Left lung (tissue), 10 donors: Measurements from ENCODE around the gene GNL2. TPM values are rescaled to one million over a fixed set of nuclear protein-coding genes. Genes with fewer than 3 reads are reported as not detected.
"Not testable (repeated sequence)": the region's sequence is repeated elsewhere in the genome, so short reads cannot be mapped to it uniquely, and the experiment has no call there.

Source experiments
- ATAC-seq: fragments of 200-7000 bp; cut with Tn5 transposase; one replicate; pipeline ENCODE4 v1.9.1; 2020; ENCODE audit warnings: moderate library complexity
- DNase-seq, 4 donors: peaks; one replicate each; pipeline ENCODE4 v3.0.0-alpha.2; 2013 to 2020
- H3K27ac ChIP-seq, 2 donors: fragments of 200-600 bp; sonication (generic) in 1 of 2; one replicate each; pipeline versions ENCODE4 v1.5.0 to v1.8.0; 2020 to 2021
- H3K27me3 ChIP-seq, 2 donors: fragments of 200-600 bp; sonication (generic) in 1 of 2; one replicate each; pipeline versions ENCODE4 v1.5.0 to v1.8.0; 2020 to 2021
- H3K36me3 ChIP-seq, 2 donors: fragments of 200-600 bp; sonication (generic) in 1 of 2; one replicate each; pipeline versions ENCODE4 v1.5.0 to v1.8.0; 2020 to 2021
- H3K4me1 ChIP-seq, 2 donors: fragments of 200-600 bp; one replicate each; pipeline ENCODE4 v1.8.0; 2021
- H3K4me3 ChIP-seq, 2 donors: fragments of 200-600 bp; sonication (generic) in 1 of 2; one replicate each; pipeline versions ENCODE4 v1.5.0 to v1.8.0; 2020 to 2021; ENCODE audit warnings: mild to moderate bottlenecking in 1 of 2
- H3K9me3 ChIP-seq, 2 donors: fragments of 200-600 bp; sonication (generic) in 1 of 2; one replicate each; pipeline versions ENCODE4 v1.5.0 to v1.8.0; 2020 to 2021
- intact Hi-C, 2 donors: fragments of 100-400 bp; cut with DNase I; formaldehyde crosslinking; loops; one replicate each; pipeline versions ENCODE4 v1.11.2 to v1.14.2; 2022
- polyA plus RNA-seq, 6 donors: library from polyadenylated mRNA; unstranded; fragments of 120-200 nt; gene quantifications; one replicate each; pipeline ENCODE4 v1.2.1, GENCODE V29; 2013; ENCODE audit not compliant: insufficient read length in 6 of 6
- total RNA-seq, 2 donors: library from RNA; stranded (reverse); fragmentation: NEBNext Ultra II Directional; extraction: Animal tissue kit (Norgen Biotek cat#: 25700); gene quantifications; one replicate each; pipeline ENCODE4 v1.2.1, GENCODE V29; 2021
- TF ChIP-seq, protein P1 (sequence below), 2 donors: fragments of 200-600 bp; sonication (generic) in 1 of 2; IDR thresholded peaks; one replicate each; pipeline versions ENCODE4 v1.5.0 to v1.8.0; 2021; ENCODE audit warnings: antibody characterized with exemption in 2 of 2
- donor health status: DM: no; HTN: yes; CAD: no.
- donor health status: DM: no; HTN: no; CAD: no.

Gene GNL2
- total and polyA plus RNA-seq, 8 donors: 32.2 to 70.8 (median 62.3) TPM

GRCh38 chr1:37593726-37594125, 2.0 kb downstream of the GNL2 start:
- H3K36me3 ChIP-seq: peaks cover 0 to 45% of the 10 kb centered on the region in 2 donors
- no peak overlapping the region for H3K4me3 ChIP-seq
- H3K27ac ChIP-seq: no peak overlapping the region
- DNase-seq: no peak
- no peaks in the 10 kb centered on the region for H3K27me3 ChIP-seq
- no peak for ATAC-seq
- intact Hi-C loops: no loop called here
- TF ChIP-seq, protein P1, sequence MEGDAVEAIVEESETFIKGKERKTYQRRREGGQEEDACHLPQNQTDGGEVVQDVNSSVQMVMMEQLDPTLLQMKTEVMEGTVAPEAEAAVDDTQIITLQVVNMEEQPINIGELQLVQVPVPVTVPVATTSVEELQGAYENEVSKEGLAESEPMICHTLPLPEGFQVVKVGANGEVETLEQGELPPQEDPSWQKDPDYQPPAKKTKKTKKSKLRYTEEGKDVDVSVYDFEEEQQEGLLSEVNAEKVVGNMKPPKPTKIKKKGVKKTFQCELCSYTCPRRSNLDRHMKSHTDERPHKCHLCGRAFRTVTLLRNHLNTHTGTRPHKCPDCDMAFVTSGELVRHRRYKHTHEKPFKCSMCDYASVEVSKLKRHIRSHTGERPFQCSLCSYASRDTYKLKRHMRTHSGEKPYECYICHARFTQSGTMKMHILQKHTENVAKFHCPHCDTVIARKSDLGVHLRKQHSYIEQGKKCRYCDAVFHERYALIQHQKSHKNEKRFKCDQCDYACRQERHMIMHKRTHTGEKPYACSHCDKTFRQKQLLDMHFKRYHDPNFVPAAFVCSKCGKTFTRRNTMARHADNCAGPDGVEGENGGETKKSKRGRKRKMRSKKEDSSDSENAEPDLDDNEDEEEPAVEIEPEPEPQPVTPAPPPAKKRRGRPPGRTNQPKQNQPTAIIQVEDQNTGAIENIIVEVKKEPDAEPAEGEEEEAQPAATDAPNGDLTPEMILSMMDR (IDR thresholded peaks at IDR 0.05): no peak
- H3K4me1 ChIP-seq: peaks cover 12 to 22% of the 10 kb centered on the region in 2 donors
- no peaks in the 10 kb centered on the region for H3K9me3 ChIP-seq

GRCh38 chr1:37588939-37589338, 6.8 kb downstream of the GNL2 start:
- Histone ChIP-seq H3K36me3 (peaks cover 0 to 89% of the 10 kb centered on the region in 2 donors), H3K4me3 (no peak overlapping the region), H3K27me3 (no peaks in the 10 kb centered on the region), H3K9me3 (no peaks in the 10 kb centered on the region), H3K27ac (no peak overlapping the region), H3K4me1 (peaks cover 0 to 6% of the 10 kb centered on the region in 2 donors)
- intact Hi-C loops: no loop called here
- no peak for ATAC-seq
- TF ChIP-seq, protein P1 (IDR thresholded peaks at IDR 0.05): no peak
- DNase-seq: no peak

DNA sequence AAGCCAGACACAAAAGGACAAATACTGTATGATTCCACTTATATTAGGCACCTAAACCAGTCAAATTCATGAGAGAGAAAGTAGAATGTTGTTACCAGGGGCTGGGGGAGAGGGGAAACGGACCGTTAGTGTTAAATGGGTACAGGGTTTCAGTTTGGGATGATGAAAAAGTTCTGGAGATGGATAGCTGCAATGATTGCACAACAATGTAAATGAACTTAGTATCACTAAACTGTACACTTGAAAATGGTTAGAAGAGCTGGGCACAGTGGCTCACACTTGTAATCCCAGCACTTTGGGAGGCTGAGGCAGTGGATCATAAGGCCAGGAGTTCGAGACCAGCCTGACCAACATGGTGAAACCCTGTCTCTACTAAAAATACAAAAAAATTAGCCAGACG, 11.2 kb downstream of the GNL2 start:
- intact Hi-C loops, H3K9me3 ChIP-seq, H3K27ac ChIP-seq, H3K4me1 ChIP-seq, H3K27me3 ChIP-seq, DNase-seq, H3K4me3 ChIP-seq, ATAC-seq: not testable (repeated sequence)
- H3K36me3 ChIP-seq: peaks cover 0 to 96% of the 10 kb centered on the region in 2 donors

DNA sequence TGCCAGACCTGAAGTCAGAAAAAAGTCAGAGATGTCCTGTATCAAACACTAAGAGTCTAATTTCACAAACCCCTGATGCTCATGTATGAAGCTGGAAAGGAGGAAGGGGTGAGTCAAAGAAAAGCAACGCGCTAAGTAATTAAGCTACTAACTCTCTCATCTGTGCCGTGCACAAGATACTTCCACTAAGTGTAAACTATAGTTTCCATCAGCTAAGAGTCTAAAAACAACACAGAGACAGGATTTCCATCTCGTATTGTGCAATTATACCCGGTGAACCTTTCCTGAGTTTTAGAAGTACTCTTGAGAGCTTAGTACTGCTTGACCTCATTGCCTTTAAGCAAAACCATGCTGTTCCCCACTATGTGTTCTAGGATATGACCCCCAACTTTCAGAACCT, 20.0 kb downstream of the GNL2 start:
- no peak overlapping the region for H3K27ac ChIP-seq
- intact Hi-C loops: no loop called here
- TF ChIP-seq, protein P1 (IDR thresholded peaks at IDR 0.05): no peak
- peaks cover 0 to 100% of the 10 kb centered on the region in 2 donors for H3K36me3 ChIP-seq
- no peak overlapping the region for H3K4me3 ChIP-seq
- DNase-seq (no peak), ATAC-seq (peak; percentile 79)
- no peaks in the 10 kb centered on the region for H3K4me1 ChIP-seq
- no peaks in the 10 kb centered on the region for H3K9me3 ChIP-seq
- H3K27me3 ChIP-seq: no peaks in the 10 kb centered on the region

DNA sequence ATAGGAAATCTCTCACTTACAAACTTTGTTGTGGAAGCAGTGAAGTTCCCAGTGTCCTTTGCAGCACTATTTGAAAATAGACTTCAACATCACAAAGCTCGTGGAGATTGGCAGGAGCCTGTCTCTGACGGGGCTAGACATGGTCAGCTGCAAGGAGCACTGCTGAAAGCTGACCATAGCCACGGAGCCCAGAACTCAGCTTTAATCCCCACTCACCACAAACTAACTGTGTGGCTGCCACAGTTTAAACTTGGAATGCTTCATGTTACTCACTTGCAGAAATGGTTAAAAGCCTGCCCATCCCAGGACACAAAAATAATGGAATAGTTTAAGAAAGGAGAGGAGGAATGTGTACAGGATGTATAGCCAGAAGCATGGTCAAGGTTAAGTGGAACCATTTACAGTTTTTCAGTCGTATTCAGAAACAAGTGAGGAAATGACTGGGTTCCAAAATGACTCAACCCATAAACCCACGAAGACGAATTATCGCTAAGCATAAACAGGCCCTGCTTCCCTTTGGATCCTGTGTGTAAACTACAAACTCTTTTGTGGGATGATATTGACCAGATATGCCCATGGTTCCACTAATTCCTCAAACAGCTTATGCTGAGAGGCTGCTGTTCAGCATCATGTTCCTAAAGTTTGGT, 20.8 kb downstream of the GNL2 start:
- no peak for DNase-seq
- Histone ChIP-seq H3K9me3 (no peaks in the 10 kb centered on the region), H3K4me3 (no peak overlapping the region), H3K4me1 (no peaks in the 10 kb centered on the region), H3K36me3 (peaks cover 0 to 100% of the 10 kb centered on the region in 2 donors), H3K27me3 (no peaks in the 10 kb centered on the region), H3K27ac (no peak overlapping the region)
- ATAC-seq: no peak
- intact Hi-C loops: no loop called here
- TF ChIP-seq, protein P1 (IDR thresholded peaks at IDR 0.05): no peak
